H1 (cell line): ENCODE results near the gene USP24. TPM values are rescaled to one million over a fixed set of nuclear protein-coding genes. Genes with fewer than 3 reads are reported as not detected.

ENCODE experiments used
- CEBPB ChIP-seq: IDR thresholded peaks from 2 replicates; pipeline ENCODE4 v1.6.1; 2012; ENCODE audit warnings: low read depth, low read length
- E2F6 ChIP-seq: IDR thresholded peaks from 2 replicates; pipeline ENCODE4 v1.6.1; 2012; ENCODE audit warnings: inconsistent platforms
- PHF8 ChIP-seq: fragments of 200-600 bp; sonication (generic); conservative IDR thresholded peaks from 2 replicates; pipeline ENCODE4 v1.7.1; 2012; ENCODE audit warnings: low read depth, mild to moderate bottlenecking, inconsistent platforms, low read length, moderate library complexity
- polyA plus RNA-seq, 7 experiments: library from polyadenylated mRNA; depleted of rRNA in 3 of 7; stranded (reverse) in 5 of 7; unstranded in 2 of 7; fragments of >200 nt in 5 of 7; fragments of 200-250 nt in 2 of 7; gene quantifications; 1 replicate in 5 of 7; 2 replicates in 1 of 7; 4 replicates in 1 of 7; pipeline versions ENCODE4 v1.2.1 to v1.2.3, GENCODE V29; 2011 to 2013; ENCODE audit warnings: missing spikeins in 2 of 7, mixed read lengths in 2 of 7
- total RNA-seq: library from RNA; stranded (reverse); fragmentation: NEBNext Ultra II Directional; extraction: Animal tissue kit (Norgen Biotek cat#: 25700); gene quantifications from 2 replicates; pipeline ENCODE4 v1.2.1, GENCODE V29; 2021
- TF ChIP-seq, protein P1 (sequence below): fragments of 300-600 bp; sonication (generic); IDR thresholded peaks from 2 replicates; pipeline ENCODE4 v1.7.1; 2012; ENCODE audit warnings: low read length, moderate library complexity, mild to moderate bottlenecking, inconsistent platforms; ENCODE audit not compliant: insufficient replicate concordance

USP24 gene
- total and polyA plus RNA-seq, 2 of the 8 experiments (the other 6 are each of a cell fraction or from before 2014, with no cell fraction given), result 11.1 to 34.6 TPM

- TF ChIP-seq E2F6 (peak; percentile 55), CEBPB (no peak), PHF8 (0 out of 2 replicates have a peak, but pooled peaks have one; percentile 19)
- TF ChIP-seq, protein P1, sequence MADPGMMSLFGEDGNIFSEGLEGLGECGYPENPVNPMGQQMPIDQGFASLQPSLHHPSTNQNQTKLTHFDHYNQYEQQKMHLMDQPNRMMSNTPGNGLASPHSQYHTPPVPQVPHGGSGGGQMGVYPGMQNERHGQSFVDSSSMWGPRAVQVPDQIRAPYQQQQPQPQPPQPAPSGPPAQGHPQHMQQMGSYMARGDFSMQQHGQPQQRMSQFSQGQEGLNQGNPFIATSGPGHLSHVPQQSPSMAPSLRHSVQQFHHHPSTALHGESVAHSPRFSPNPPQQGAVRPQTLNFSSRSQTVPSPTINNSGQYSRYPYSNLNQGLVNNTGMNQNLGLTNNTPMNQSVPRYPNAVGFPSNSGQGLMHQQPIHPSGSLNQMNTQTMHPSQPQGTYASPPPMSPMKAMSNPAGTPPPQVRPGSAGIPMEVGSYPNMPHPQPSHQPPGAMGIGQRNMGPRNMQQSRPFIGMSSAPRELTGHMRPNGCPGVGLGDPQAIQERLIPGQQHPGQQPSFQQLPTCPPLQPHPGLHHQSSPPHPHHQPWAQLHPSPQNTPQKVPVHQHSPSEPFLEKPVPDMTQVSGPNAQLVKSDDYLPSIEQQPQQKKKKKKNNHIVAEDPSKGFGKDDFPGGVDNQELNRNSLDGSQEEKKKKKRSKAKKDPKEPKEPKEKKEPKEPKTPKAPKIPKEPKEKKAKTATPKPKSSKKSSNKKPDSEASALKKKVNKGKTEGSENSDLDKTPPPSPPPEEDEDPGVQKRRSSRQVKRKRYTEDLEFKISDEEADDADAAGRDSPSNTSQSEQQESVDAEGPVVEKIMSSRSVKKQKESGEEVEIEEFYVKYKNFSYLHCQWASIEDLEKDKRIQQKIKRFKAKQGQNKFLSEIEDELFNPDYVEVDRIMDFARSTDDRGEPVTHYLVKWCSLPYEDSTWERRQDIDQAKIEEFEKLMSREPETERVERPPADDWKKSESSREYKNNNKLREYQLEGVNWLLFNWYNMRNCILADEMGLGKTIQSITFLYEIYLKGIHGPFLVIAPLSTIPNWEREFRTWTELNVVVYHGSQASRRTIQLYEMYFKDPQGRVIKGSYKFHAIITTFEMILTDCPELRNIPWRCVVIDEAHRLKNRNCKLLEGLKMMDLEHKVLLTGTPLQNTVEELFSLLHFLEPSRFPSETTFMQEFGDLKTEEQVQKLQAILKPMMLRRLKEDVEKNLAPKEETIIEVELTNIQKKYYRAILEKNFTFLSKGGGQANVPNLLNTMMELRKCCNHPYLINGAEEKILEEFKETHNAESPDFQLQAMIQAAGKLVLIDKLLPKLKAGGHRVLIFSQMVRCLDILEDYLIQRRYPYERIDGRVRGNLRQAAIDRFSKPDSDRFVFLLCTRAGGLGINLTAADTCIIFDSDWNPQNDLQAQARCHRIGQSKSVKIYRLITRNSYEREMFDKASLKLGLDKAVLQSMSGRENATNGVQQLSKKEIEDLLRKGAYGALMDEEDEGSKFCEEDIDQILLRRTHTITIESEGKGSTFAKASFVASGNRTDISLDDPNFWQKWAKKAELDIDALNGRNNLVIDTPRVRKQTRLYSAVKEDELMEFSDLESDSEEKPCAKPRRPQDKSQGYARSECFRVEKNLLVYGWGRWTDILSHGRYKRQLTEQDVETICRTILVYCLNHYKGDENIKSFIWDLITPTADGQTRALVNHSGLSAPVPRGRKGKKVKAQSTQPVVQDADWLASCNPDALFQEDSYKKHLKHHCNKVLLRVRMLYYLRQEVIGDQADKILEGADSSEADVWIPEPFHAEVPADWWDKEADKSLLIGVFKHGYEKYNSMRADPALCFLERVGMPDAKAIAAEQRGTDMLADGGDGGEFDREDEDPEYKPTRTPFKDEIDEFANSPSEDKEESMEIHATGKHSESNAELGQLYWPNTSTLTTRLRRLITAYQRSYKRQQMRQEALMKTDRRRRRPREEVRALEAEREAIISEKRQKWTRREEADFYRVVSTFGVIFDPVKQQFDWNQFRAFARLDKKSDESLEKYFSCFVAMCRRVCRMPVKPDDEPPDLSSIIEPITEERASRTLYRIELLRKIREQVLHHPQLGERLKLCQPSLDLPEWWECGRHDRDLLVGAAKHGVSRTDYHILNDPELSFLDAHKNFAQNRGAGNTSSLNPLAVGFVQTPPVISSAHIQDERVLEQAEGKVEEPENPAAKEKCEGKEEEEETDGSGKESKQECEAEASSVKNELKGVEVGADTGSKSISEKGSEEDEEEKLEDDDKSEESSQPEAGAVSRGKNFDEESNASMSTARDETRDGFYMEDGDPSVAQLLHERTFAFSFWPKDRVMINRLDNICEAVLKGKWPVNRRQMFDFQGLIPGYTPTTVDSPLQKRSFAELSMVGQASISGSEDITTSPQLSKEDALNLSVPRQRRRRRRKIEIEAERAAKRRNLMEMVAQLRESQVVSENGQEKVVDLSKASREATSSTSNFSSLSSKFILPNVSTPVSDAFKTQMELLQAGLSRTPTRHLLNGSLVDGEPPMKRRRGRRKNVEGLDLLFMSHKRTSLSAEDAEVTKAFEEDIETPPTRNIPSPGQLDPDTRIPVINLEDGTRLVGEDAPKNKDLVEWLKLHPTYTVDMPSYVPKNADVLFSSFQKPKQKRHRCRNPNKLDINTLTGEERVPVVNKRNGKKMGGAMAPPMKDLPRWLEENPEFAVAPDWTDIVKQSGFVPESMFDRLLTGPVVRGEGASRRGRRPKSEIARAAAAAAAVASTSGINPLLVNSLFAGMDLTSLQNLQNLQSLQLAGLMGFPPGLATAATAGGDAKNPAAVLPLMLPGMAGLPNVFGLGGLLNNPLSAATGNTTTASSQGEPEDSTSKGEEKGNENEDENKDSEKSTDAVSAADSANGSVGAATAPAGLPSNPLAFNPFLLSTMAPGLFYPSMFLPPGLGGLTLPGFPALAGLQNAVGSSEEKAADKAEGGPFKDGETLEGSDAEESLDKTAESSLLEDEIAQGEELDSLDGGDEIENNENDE, result no peak
Measured at GRCh38 chr1:55040083-55040932, 174.9 kb downstream of the USP24 start (continued).
